ENCODE measurements around the gene PSMC5.

PSMC5 gene

DNA sequence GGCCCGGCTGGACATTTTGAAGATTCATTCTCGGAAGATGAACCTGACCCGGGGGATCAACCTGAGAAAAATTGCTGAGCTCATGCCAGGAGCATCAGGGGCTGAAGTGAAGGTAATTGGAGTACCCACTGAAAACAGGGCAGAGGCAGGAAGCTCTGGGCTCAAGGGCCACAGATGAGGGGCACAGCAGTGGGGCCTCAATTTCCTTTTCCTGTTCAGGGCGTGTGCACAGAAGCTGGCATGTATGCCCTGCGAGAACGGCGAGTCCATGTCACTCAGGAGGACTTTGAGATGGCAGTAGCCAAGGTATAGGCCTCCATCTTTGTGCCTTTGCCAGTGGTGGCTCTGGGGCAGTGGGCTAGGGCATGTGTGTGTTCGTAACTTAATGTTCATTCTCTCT lies 4.3 kb downstream of the PSMC5 start:
- ATAC-seq, result no peak
- no peak for TF ChIP-seq ZNF565 (CRISPR knock-in tag; conservative IDR thresholded peaks at IDR 0.05; ENCODE audit: low read depth)
- TF ChIP-seq ESRRG (CRISPR knock-in tag; IDR thresholded peaks at IDR 0.05), result no peak
- TF ChIP-seq ZNF70 (CRISPR knock-in tag; IDR thresholded peaks at IDR 0.05), result no peak
- no peak for TF ChIP-seq ZFP30 (CRISPR knock-in tag; IDR thresholded peaks at IDR 0.05)
- TF ChIP-seq TCF4 (CRISPR knock-in tag; IDR thresholded peaks at IDR 0.05; ENCODE audit: borderline replicate concordance), result no peak
- TF ChIP-seq CSRNP3 (CRISPR knock-in tag; IDR thresholded peaks at IDR 0.05), result no peak
- no peak for TF ChIP-seq TOX (CRISPR knock-in tag; IDR thresholded peaks at IDR 0.05; ENCODE audit: borderline replicate concordance)
- TF ChIP-seq PPARA (CRISPR knock-in tag; IDR thresholded peaks at IDR 0.05; ENCODE audit: borderline replicate concordance), result no peak
- no peak for TF ChIP-seq OSR1 (CRISPR knock-in tag; IDR thresholded peaks at IDR 0.05)
- no peak for TF ChIP-seq ARNTL (CRISPR knock-in tag; IDR thresholded peaks at IDR 0.05; ENCODE audit: borderline replicate concordance, low read depth)
- TF ChIP-seq SNAI2 (CRISPR knock-in tag; IDR thresholded peaks at IDR 0.05), result no peak
- no peak for TF ChIP-seq CSDC2 (CRISPR knock-in tag; IDR thresholded peaks at IDR 0.05)
- TF ChIP-seq ZNF8 (CRISPR knock-in tag; IDR thresholded peaks at IDR 0.05), result no peak
- TF ChIP-seq, protein P1, sequence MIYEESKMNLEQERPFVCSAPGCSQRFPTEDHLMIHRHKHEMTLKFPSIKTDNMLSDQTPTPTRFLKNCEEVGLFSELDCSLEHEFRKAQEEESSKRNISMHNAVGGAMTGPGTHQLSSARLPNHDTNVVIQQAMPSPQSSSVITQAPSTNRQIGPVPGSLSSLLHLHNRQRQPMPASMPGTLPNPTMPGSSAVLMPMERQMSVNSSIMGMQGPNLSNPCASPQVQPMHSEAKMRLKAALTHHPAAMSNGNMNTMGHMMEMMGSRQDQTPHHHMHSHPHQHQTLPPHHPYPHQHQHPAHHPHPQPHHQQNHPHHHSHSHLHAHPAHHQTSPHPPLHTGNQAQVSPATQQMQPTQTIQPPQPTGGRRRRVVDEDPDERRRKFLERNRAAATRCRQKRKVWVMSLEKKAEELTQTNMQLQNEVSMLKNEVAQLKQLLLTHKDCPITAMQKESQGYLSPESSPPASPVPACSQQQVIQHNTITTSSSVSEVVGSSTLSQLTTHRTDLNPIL (CRISPR knock-in tag; IDR thresholded peaks at IDR 0.05; ENCODE audit: low read depth), result no peak
- TF ChIP-seq, protein P2, sequence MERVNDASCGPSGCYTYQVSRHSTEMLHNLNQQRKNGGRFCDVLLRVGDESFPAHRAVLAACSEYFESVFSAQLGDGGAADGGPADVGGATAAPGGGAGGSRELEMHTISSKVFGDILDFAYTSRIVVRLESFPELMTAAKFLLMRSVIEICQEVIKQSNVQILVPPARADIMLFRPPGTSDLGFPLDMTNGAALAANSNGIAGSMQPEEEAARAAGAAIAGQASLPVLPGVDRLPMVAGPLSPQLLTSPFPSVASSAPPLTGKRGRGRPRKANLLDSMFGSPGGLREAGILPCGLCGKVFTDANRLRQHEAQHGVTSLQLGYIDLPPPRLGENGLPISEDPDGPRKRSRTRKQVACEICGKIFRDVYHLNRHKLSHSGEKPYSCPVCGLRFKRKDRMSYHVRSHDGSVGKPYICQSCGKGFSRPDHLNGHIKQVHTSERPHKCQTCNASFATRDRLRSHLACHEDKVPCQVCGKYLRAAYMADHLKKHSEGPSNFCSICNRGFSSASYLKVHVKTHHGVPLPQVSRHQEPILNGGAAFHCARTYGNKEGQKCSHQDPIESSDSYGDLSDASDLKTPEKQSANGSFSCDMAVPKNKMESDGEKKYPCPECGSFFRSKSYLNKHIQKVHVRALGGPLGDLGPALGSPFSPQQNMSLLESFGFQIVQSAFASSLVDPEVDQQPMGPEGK (CRISPR knock-in tag; IDR thresholded peaks at IDR 0.05; ENCODE audit: borderline replicate concordance), result no peak
- TF ChIP-seq RARB (CRISPR knock-in tag; IDR thresholded peaks at IDR 0.05), result no peak

- TF ChIP-seq TOX (CRISPR knock-in tag; IDR thresholded peaks at IDR 0.05; ENCODE audit: borderline replicate concordance) (no peak), ZNF70 (CRISPR knock-in tag; IDR thresholded peaks at IDR 0.05) (no peak), GLIS3 (CRISPR knock-in tag; IDR thresholded peaks at IDR 0.05) (no peak), BACH2 (CRISPR knock-in tag; IDR thresholded peaks at IDR 0.05; ENCODE audit: borderline replicate concordance) (no peak)
- TF ChIP-seq, protein P1 (CRISPR knock-in tag; IDR thresholded peaks at IDR 0.05; ENCODE audit: low read depth), result no peak
- ATAC-seq, result no peak
These were observed 4.8 kb downstream of the PSMC5 start for GRCh38 chr17:63832014-63832413.

- no peak for TF ChIP-seq PPARA (CRISPR knock-in tag; IDR thresholded peaks at IDR 0.05; ENCODE audit: borderline replicate concordance)
- no peak for TF ChIP-seq ZNF70 (CRISPR knock-in tag; IDR thresholded peaks at IDR 0.05)
- TF ChIP-seq TCF4 (CRISPR knock-in tag; IDR thresholded peaks at IDR 0.05; ENCODE audit: borderline replicate concordance), result no peak
- TF ChIP-seq, protein P2 (CRISPR knock-in tag; IDR thresholded peaks at IDR 0.05; ENCODE audit: borderline replicate concordance), result no peak
- no peak for ATAC-seq
These were observed 5.2 kb downstream of the PSMC5 start for GRCh38 chr17:63832455-63832854.

DNA sequence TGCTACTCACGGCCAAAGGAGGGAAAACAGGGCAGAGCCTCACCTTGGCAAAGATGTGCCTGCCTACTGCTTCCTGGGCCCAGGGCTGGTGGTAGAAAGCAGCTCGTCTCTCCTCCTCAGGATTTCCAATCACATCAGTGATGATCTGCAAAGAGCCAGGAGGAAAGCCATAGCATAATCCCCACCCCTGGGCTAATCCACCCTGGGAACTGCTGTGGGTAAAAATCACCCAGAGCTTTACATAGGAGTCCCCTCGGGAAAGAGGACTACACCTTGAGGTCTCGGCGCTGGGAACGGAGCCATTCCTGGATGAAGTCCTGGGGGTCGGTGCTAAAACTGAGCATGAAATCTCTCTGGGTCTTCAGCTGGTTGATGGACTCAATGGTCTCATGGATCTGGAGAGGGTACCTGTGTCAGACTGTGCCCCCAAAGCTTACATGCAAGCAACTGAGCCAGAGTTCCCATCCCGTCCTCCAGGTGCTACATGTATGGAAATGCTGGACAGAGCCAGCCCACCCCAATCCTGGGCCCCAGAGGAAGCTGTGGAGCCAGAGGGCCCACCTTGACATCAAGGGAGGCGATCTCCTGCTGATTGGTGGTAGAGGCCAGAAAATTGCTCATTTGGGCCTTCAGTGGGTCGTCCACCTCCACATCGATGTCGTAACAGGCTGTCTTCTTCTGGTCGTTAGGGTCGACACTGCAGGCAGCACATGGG lies 6.0 kb downstream of the PSMC5 start:
- no peak for ATAC-seq
- TF ChIP-seq ZFP3 (CRISPR knock-in tag; IDR thresholded peaks at IDR 0.05) (no peak), ZNF8 (CRISPR knock-in tag; IDR thresholded peaks at IDR 0.05) (no peak), ISL1 (CRISPR knock-in tag; IDR thresholded peaks at IDR 0.05) (no peak), CSRNP3 (CRISPR knock-in tag; IDR thresholded peaks at IDR 0.05) (no peak), ESRRG (CRISPR knock-in tag; IDR thresholded peaks at IDR 0.05) (no peak), ZNF70 (CRISPR knock-in tag; IDR thresholded peaks at IDR 0.05) (no peak), PPARA (CRISPR knock-in tag; IDR thresholded peaks at IDR 0.05; ENCODE audit: borderline replicate concordance) (no peak)
- TF ChIP-seq, protein P3, sequence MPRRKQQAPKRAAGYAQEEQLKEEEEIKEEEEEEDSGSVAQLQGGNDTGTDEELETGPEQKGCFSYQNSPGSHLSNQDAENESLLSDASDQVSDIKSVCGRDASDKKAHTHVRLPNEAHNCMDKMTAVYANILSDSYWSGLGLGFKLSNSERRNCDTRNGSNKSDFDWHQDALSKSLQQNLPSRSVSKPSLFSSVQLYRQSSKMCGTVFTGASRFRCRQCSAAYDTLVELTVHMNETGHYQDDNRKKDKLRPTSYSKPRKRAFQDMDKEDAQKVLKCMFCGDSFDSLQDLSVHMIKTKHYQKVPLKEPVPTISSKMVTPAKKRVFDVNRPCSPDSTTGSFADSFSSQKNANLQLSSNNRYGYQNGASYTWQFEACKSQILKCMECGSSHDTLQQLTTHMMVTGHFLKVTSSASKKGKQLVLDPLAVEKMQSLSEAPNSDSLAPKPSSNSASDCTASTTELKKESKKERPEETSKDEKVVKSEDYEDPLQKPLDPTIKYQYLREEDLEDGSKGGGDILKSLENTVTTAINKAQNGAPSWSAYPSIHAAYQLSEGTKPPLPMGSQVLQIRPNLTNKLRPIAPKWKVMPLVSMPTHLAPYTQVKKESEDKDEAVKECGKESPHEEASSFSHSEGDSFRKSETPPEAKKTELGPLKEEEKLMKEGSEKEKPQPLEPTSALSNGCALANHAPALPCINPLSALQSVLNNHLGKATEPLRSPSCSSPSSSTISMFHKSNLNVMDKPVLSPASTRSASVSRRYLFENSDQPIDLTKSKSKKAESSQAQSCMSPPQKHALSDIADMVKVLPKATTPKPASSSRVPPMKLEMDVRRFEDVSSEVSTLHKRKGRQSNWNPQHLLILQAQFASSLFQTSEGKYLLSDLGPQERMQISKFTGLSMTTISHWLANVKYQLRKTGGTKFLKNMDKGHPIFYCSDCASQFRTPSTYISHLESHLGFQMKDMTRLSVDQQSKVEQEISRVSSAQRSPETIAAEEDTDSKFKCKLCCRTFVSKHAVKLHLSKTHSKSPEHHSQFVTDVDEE (CRISPR knock-in tag; IDR thresholded peaks at IDR 0.05), result no peak
